Urinary bladder (tissue), 4 donors: ENCODE measurements around the gene CDK15. TPM values are rescaled to one million over a fixed set of nuclear protein-coding genes. Genes with fewer than 3 reads are reported as not detected.
"Not testable (repeated sequence)": the region's sequence is repeated elsewhere in the genome, so short reads cannot be mapped to it uniquely, and the experiment has no call there.

Experiments
- DNase-seq: peaks from one replicate; pipeline ENCODE4 v3.0.0-alpha.2; 2015; ENCODE audit errors: extremely low spot score
- H3K27ac ChIP-seq: one replicate; pipeline ENCODE4 v1.5.1; 2013; ENCODE audit warnings: low read depth, mild to moderate bottlenecking, moderate library complexity
- H3K36me3 ChIP-seq: one replicate; pipeline ENCODE4 v1.6.1; 2013; ENCODE audit warnings: mild to moderate bottlenecking, moderate library complexity; ENCODE audit not compliant: insufficient read depth
- H3K4me1 ChIP-seq: one replicate; pipeline ENCODE4 v1.6.1; 2013; ENCODE audit warnings: mild to moderate bottlenecking, moderate library complexity; ENCODE audit not compliant: insufficient read depth
- H3K4me3 ChIP-seq: one replicate; pipeline ENCODE4 v1.5.1; 2013; ENCODE audit warnings: low read depth, low read length
- WGBS: extraction: QIAGEN DNeasy Blood & Tissue Kit; methylation state at CpG from one replicate; pipeline ENCODE4 v1.1.7; 2013; 5-methylcytosine and 5-hydroxymethylcytosine counted together
- polyA plus RNA-seq: library from polyadenylated mRNA; stranded (reverse); fragments of 200-250 nt; gene quantifications from one replicate; pipeline ENCODE4 v1.2.3, GENCODE V29; 2013
- total RNA-seq: library from RNA; depleted of rRNA; stranded (reverse); fragments of >200 nt; gene quantifications from one replicate; pipeline ENCODE4 v1.2.3, GENCODE V29; 2014
- donor health status: healthy with polysubstance abuse.
- donor health status: healthy.

CDK15 gene
- total and polyA plus RNA-seq, 2 donors, result 1.6 to 3.7 TPM

GRCh38 chr2:201827621-201828020, 21.3 kb downstream of the CDK15 start:
- no peak overlapping the region for H3K27ac ChIP-seq
- no peak overlapping the region for H3K4me3 ChIP-seq
- 97% methylated on average over 3 of the region's 3 CpGs for WGBS
- no peak for DNase-seq
- H3K36me3 ChIP-seq, result no peaks in the 10 kb centered on the region
- no peaks in the 10 kb centered on the region for H3K4me1 ChIP-seq

- Histone ChIP-seq H3K36me3 (no peaks in the 10 kb centered on the region), H3K27ac (no peak overlapping the region), H3K4me3 (no peak overlapping the region), H3K4me1 (no peaks in the 10 kb centered on the region)
- no peak for DNase-seq
- WGBS, result 84% methylated on average over 2 of the region's 2 CpGs
Observed at GRCh38 chr2:201828220-201828619, 21.9 kb downstream of the CDK15 start.

GRCh38 chr2:201830666-201831065, 24.3 kb downstream of the CDK15 start:
- Histone ChIP-seq H3K4me1 (no peaks in the 10 kb centered on the region), H3K27ac (no peak overlapping the region), H3K4me3 (no peak overlapping the region), H3K36me3 (no peaks in the 10 kb centered on the region)
- no peak for DNase-seq
- 90% methylated on average over 1 of the region's 1 CpG for WGBS

- no peaks in the 10 kb centered on the region for H3K36me3 ChIP-seq
- no peak overlapping the region for H3K4me3 ChIP-seq
- 85% methylated on average over 2 of the region's 2 CpGs for WGBS
- no peak for DNase-seq
- H3K4me1 ChIP-seq, result no peaks in the 10 kb centered on the region
- H3K27ac ChIP-seq, result no peak overlapping the region
Observed at GRCh38 chr2:201831469-201831868, 25.1 kb downstream of the CDK15 start.

GRCh38 chr2:201833781-201834180, 27.4 kb downstream of the CDK15 start:
- DNase-seq, result no peak
- H3K36me3 ChIP-seq, result no peaks in the 10 kb centered on the region
- WGBS, result 77% methylated on average over 9 of the region's 9 CpGs
- no peaks in the 10 kb centered on the region for H3K4me1 ChIP-seq
- no peak overlapping the region for H3K4me3 ChIP-seq
- H3K27ac ChIP-seq, result no peak overlapping the region

- Histone ChIP-seq H3K4me3 (no peak overlapping the region), H3K27ac (no peak overlapping the region), H3K4me1 (no peaks in the 10 kb centered on the region), H3K36me3 (no peaks in the 10 kb centered on the region)
- no peak for DNase-seq
- WGBS, result 96% methylated on average over 3 of the region's 3 CpGs
Observed at GRCh38 chr2:201835066-201835465, 28.7 kb downstream of the CDK15 start.

- Histone ChIP-seq H3K4me1 (no peaks in the 10 kb centered on the region), H3K4me3 (no peak overlapping the region), H3K27ac (no peak overlapping the region), H3K36me3 (no peaks in the 10 kb centered on the region)
- WGBS, result 59% methylated on average over 2 of the region's 2 CpGs
- no peak for DNase-seq
Observed at GRCh38 chr2:201837391-201837790, 31.1 kb downstream of the CDK15 start.

GRCh38 chr2:201837824-201838431, 31.6 kb downstream of the CDK15 start:
- Histone ChIP-seq H3K4me3 (no peak overlapping the region), H3K36me3 (no peaks in the 10 kb centered on the region), H3K27ac (no peak overlapping the region), H3K4me1 (no peaks in the 10 kb centered on the region)
- 77% methylated on average over 4 of the region's 4 CpGs for WGBS
- DNase-seq, result no peak

GRCh38 chr2:201839727-201840126, 33.4 kb downstream of the CDK15 start:
- Histone ChIP-seq H3K4me3 (no peak overlapping the region), H3K4me1 (no peaks in the 10 kb centered on the region), H3K36me3 (no peaks in the 10 kb centered on the region), H3K27ac (no peak overlapping the region)
- no peak for DNase-seq
- 97% methylated on average over 4 of the region's 4 CpGs for WGBS

- no peak for DNase-seq
- H3K4me3 ChIP-seq, result no peak overlapping the region
- H3K4me1 ChIP-seq, result no peaks in the 10 kb centered on the region
- WGBS, result 97% methylated on average over 1 of the region's 1 CpG
- no peaks in the 10 kb centered on the region for H3K36me3 ChIP-seq
- H3K27ac ChIP-seq, result no peak overlapping the region
Observed at GRCh38 chr2:201840726-201841125, 34.4 kb downstream of the CDK15 start.

- Histone ChIP-seq H3K36me3 (no peaks in the 10 kb centered on the region), H3K27ac (no peak overlapping the region), H3K4me1 (no peaks in the 10 kb centered on the region), H3K4me3 (no peak overlapping the region)
- 73% methylated on average over 5 of the region's 5 CpGs for WGBS
- no peak for DNase-seq
Observed at GRCh38 chr2:201842131-201842860, 36.0 kb downstream of the CDK15 start.

GRCh38 chr2:201844922-201845321, 38.6 kb downstream of the CDK15 start:
- not testable (repeated sequence) for H3K36me3 ChIP-seq, H3K4me1 ChIP-seq, DNase-seq, H3K27ac ChIP-seq, H3K4me3 ChIP-seq
- WGBS, result 90% methylated on average over 2 of the region's 2 CpGs

GRCh38 chr2:201847481-201847880, 41.1 kb downstream of the CDK15 start:
- Histone ChIP-seq H3K36me3 (no peaks in the 10 kb centered on the region), H3K4me1 (no peaks in the 10 kb centered on the region), H3K4me3 (no peak overlapping the region), H3K27ac (no peak overlapping the region)
- DNase-seq, result no peak

GRCh38 chr2:201852462-201852861, 46.1 kb downstream of the CDK15 start:
- H3K27ac ChIP-seq, result no peak overlapping the region

More at GRCh38 chr2:201852462-201852861, 46.1 kb downstream of the CDK15 start:
- DNase-seq, result no peak
- no peaks in the 10 kb centered on the region for H3K36me3 ChIP-seq
- H3K4me3 ChIP-seq, result no peak overlapping the region
- no peaks in the 10 kb centered on the region for H3K4me1 ChIP-seq
